Ectodermal cell (in vitro differentiated cells): ENCODE results near the gene GSE1.

ENCODE experiments used
- H3K27ac ChIP-seq: 2 replicates; pipeline ENCODE4 v1.7.0; 2013; ENCODE audit warnings: mild to moderate bottlenecking, low read depth, low read length; ENCODE audit not compliant: insufficient read depth, poor library complexity, severe bottlenecking
- H3K27me3 ChIP-seq: 2 replicates; pipeline ENCODE4 v1.7.0; 2013; ENCODE audit warnings: mild to moderate bottlenecking, low read length; ENCODE audit not compliant: insufficient read depth, control insufficient read depth, poor library complexity, severe bottlenecking
- H3K36me3 ChIP-seq: one replicate; pipeline ENCODE4 v1.7.0; 2013; ENCODE audit warnings: low read length; ENCODE audit not compliant: control insufficient read depth, insufficient read depth
- H3K4me1 ChIP-seq: one replicate; pipeline ENCODE4 v1.7.0; 2013; ENCODE audit warnings: low read length; ENCODE audit not compliant: control insufficient read depth, insufficient read depth
- H3K4me3 ChIP-seq: 2 replicates; pipeline ENCODE4 v1.7.0; 2013; ENCODE audit warnings: low read depth, low read length, control low read depth; ENCODE audit not compliant: insufficient read depth
- H3K9me3 ChIP-seq: 2 replicates; pipeline ENCODE4 v1.7.0; 2013; ENCODE audit warnings: mild to moderate bottlenecking, low read length, moderate library complexity; ENCODE audit not compliant: control insufficient read depth
- WGBS, 2 experiments: methylation state at CpG; one replicate each; pipeline ENCODE4 v1.1.7; 2013; ENCODE audit warnings: missing lambda C conversion rate in 2 of 2; 5-methylcytosine and 5-hydroxymethylcytosine counted together

Gene GSE1

DNA sequence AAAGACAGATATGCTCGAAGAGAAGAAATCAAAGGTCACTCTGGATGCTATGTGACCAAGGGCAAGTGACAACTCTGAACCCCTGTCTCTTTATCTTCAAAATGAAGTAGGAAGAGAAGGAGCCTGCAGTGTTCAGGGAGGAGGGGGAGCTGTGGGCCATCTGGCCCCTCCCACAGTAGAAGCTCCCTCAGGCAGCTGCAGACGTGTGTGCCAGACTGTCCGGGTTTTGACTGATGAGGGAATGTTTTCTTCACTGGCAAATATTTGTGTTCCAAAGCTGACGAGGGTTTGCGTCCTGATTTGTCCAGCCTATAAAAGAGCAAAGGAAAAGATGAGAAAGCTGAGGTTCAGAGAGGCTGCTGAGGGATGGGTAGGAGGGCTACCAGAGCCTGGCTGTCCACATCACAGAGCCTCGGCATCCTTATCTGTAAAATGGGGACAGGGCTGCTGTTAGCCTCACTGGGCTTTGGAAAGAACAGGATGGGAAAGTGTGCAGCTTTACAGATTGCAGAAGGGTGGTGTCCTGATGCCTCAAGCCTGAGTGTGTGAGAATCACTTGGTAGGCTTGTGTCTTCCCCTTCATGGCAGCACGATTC is 77.4 kb downstream of the GSE1 start:
- WGBS, 2 experiments = 85 to 90% methylated on average over 7 of the region's 7 CpGs
- no peaks in the 10 kb centered on the region for H3K9me3 ChIP-seq
- H3K36me3 ChIP-seq = peaks cover 2% of the 10 kb centered on the region
- H3K4me1 ChIP-seq = no peaks in the 10 kb centered on the region
- no peak overlapping the region for H3K4me3 ChIP-seq
- H3K27me3 ChIP-seq = peaks cover 17% of the 10 kb centered on the region
- H3K27ac ChIP-seq = no peak overlapping the region

- H3K4me1 ChIP-seq = no peaks in the 10 kb centered on the region
- H3K9me3 ChIP-seq = no peaks in the 10 kb centered on the region
- 83 to 86% methylated on average over 24 of the region's 24 CpGs for WGBS, 2 experiments
- no peak overlapping the region for H3K4me3 ChIP-seq
- H3K36me3 ChIP-seq = no peaks in the 10 kb centered on the region
- peaks cover 5% of the 10 kb centered on the region for H3K27me3 ChIP-seq
- H3K27ac ChIP-seq = no peak overlapping the region
Observed at GRCh38 chr16:85695196-85696128, 82.3 kb downstream of the GSE1 start.

GRCh38 chr16:85696781-85697180 is 83.7 kb downstream of the GSE1 start:
- no peaks in the 10 kb centered on the region for H3K9me3 ChIP-seq
- H3K27me3 ChIP-seq = no peaks in the 10 kb centered on the region
- no peaks in the 10 kb centered on the region for H3K4me1 ChIP-seq
- no peak overlapping the region for H3K4me3 ChIP-seq
- no peaks in the 10 kb centered on the region for H3K36me3 ChIP-seq
- H3K27ac ChIP-seq = no peak overlapping the region
- WGBS, 2 experiments = 94% methylated on average over 16 of the region's 16 CpGs

GRCh38 chr16:85697431-85697830 is 84.3 kb downstream of the GSE1 start:
- no peaks in the 10 kb centered on the region for H3K9me3 ChIP-seq
- no peaks in the 10 kb centered on the region for H3K27me3 ChIP-seq
- H3K4me1 ChIP-seq = no peaks in the 10 kb centered on the region
- no peak overlapping the region for H3K27ac ChIP-seq
- 90 to 94% methylated on average over 14 of the region's 14 CpGs for WGBS, 2 experiments
- no peak overlapping the region for H3K4me3 ChIP-seq
- no peaks in the 10 kb centered on the region for H3K36me3 ChIP-seq

DNA sequence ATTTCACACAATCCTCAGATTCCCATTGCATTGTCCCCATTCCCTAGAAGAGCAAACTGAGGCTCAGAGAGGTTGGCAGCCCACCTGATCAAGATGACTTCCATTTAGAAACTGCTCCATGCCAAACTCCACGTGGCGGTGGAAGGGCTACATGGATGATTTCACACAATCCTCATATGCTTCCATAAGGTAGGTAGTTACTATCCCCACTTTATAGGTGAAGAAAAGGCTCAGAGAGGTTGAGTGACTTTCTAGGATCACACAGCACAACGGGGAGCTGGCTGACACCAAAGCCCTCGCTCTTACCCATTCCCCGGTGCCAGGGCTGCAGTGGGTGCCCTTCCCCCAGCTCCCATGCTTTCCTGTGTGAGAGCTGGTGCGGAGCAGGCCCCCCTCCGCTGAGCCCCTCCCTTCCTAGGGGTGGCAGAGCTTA is 85.4 kb downstream of the GSE1 start:
- Histone ChIP-seq H3K27me3 (no peaks in the 10 kb centered on the region), H3K27ac (no peak overlapping the region), H3K4me3 (no peak overlapping the region), H3K9me3 (no peaks in the 10 kb centered on the region), H3K4me1 (no peaks in the 10 kb centered on the region), H3K36me3 (no peaks in the 10 kb centered on the region)
- WGBS, 2 experiments = 94% methylated on average over 7 of the region's 7 CpGs

- H3K27ac ChIP-seq = no peak overlapping the region
- 73 to 75% methylated on average over 12 of the region's 12 CpGs for WGBS, 2 experiments
- no peak overlapping the region for H3K4me3 ChIP-seq
- H3K9me3 ChIP-seq = no peaks in the 10 kb centered on the region
- H3K4me1 ChIP-seq = no peaks in the 10 kb centered on the region
- no peaks in the 10 kb centered on the region for H3K36me3 ChIP-seq
- no peaks in the 10 kb centered on the region for H3K27me3 ChIP-seq
Observed at GRCh38 chr16:85698935-85699558, 85.9 kb downstream of the GSE1 start.

DNA sequence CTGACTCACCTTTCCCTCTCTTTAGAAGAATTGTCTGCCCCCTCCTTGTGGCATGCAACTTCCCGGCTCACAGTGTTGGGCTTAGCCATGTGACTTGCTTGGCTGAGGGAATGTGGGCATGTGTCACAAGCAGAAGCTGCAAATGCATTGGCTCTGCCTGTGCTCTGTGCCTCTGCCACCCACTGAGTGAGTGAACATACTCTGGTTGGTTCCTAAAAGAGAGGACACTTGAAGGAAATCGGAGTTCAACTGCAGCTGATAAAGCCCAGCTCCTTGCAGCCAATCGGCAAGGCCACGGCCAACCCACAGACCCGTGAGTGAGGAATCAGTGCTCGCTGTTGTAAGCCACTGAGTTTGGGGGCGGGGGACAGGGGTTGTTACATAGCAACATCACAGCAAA is 86.5 kb downstream of the GSE1 start:
- no peaks in the 10 kb centered on the region for H3K4me1 ChIP-seq
- H3K9me3 ChIP-seq = no peaks in the 10 kb centered on the region
- no peaks in the 10 kb centered on the region for H3K27me3 ChIP-seq
- 85 to 90% methylated on average over 7 of the region's 7 CpGs for WGBS, 2 experiments
- no peaks in the 10 kb centered on the region for H3K36me3 ChIP-seq
- no peak overlapping the region for H3K27ac ChIP-seq
- no peak overlapping the region for H3K4me3 ChIP-seq

- no peaks in the 10 kb centered on the region for H3K36me3 ChIP-seq
- no peaks in the 10 kb centered on the region for H3K4me1 ChIP-seq
- WGBS, 2 experiments = 92 to 94% methylated on average over 11 of the region's 11 CpGs
- no peaks in the 10 kb centered on the region for H3K27me3 ChIP-seq
- H3K4me3 ChIP-seq = no peak overlapping the region
- no peak overlapping the region for H3K27ac ChIP-seq
- no peaks in the 10 kb centered on the region for H3K9me3 ChIP-seq
Observed at GRCh38 chr16:85704011-85704410, 90.9 kb downstream of the GSE1 start.

GRCh38 chr16:85704900-85705846 is 92.1 kb downstream of the GSE1 start:
- H3K4me3 ChIP-seq = no peak overlapping the region
- 92% methylated on average over 20 of the region's 20 CpGs for WGBS, 2 experiments

More at GRCh38 chr16:85704900-85705846, 92.1 kb downstream of the GSE1 start:
- H3K36me3 ChIP-seq = no peaks in the 10 kb centered on the region
- H3K27me3 ChIP-seq = no peaks in the 10 kb centered on the region
- no peaks in the 10 kb centered on the region for H3K9me3 ChIP-seq
- no peak overlapping the region for H3K27ac ChIP-seq
- H3K4me1 ChIP-seq = no peaks in the 10 kb centered on the region
